IMR-90 (cell line): ENCODE measurements around the gene TFPI. TPM values are rescaled to one million over a fixed set of nuclear protein-coding genes. Genes with fewer than 3 reads are reported as not detected.

Experiments
- ATAC-seq: fragments of 200-7000 bp; cut with Tn5 transposase; 2 replicates; pipeline ENCODE4 v1.9.1; 2020; ENCODE audit warnings: low read depth, mild to moderate bottlenecking, moderate library complexity
- BruUV-seq: library from RNA; stranded (reverse); fragments of 400-500 nt; replicated peaks from 2 replicates; lab custom pipeline; 2021; lab: Mats Ljungman, UMichigan
- CTCF ChIA-PET: fragments of 300-600 bp; formaldehyde crosslinking; extraction: SDS; loops from one replicate; lab custom pipeline; 2021; ENCODE audit warnings: antibody characterized with exemption; lab: Yijun Ruan, JAX
- POLR2A ChIA-PET: fragments of 300-600 bp; sonication (Branson Sonifier 250); formaldehyde crosslinking; loops from one replicate; lab custom pipeline; 2022; ENCODE audit warnings: antibody characterized with exemption; ENCODE audit not compliant: unreplicated experiment; lab: Charles Lee
- DNase-seq: peaks from one replicate; pipeline ENCODE4 v3.0.0; 2013
- H2AFZ ChIP-seq: replicated peaks from 2 replicates; pipeline ENCODE3; 2013; ENCODE audit warnings: low read length, mild to moderate bottlenecking; ENCODE audit not compliant: poor library complexity
- H2AK5ac ChIP-seq: 2 replicates; pipeline ENCODE4 v1.6.1; 2013; ENCODE audit warnings: low read depth, low read length, inconsistent platforms
- H2AK9ac ChIP-seq: replicated peaks from 2 replicates; pipeline ENCODE3; 2013; ENCODE audit warnings: mild to moderate bottlenecking, low read depth, low read length, moderate library complexity; ENCODE audit not compliant: poor library complexity
- H2BK120ac ChIP-seq: 2 replicates; pipeline ENCODE4 v1.6.1; 2013; ENCODE audit warnings: low read depth, low read length, inconsistent platforms
- H2BK15ac ChIP-seq: 3 replicates; pipeline ENCODE4 v1.6.1; 2013; ENCODE audit warnings: low read depth, low read length, inconsistent platforms
- H2BK20ac ChIP-seq: 2 replicates; pipeline ENCODE4 v1.6.1; 2013; ENCODE audit warnings: low read depth, mild to moderate bottlenecking, inconsistent platforms, low read length, moderate library complexity
- H2BK5ac ChIP-seq: 2 replicates; pipeline ENCODE4 v1.6.1; 2013; ENCODE audit warnings: mild to moderate bottlenecking, low read depth, low read length, inconsistent platforms; ENCODE audit not compliant: poor library complexity, severe bottlenecking
- H3K14ac ChIP-seq: replicated peaks from 2 replicates; pipeline ENCODE4 v1.6.1; 2013; ENCODE audit warnings: low read depth, low read length, inconsistent platforms
- H3K18ac ChIP-seq: 2 replicates; pipeline ENCODE4 v1.6.1; 2013; ENCODE audit warnings: low read depth, low read length, control low read depth
- H3K23ac ChIP-seq: 2 replicates; pipeline ENCODE4 v1.6.1; 2013; ENCODE audit warnings: low read depth, low read length, inconsistent platforms
- H3K27ac ChIP-seq: 2 replicates; pipeline ENCODE4 v1.5.1; 2013; ENCODE audit warnings: mild to moderate bottlenecking, control low read depth, low read length; ENCODE audit not compliant: insufficient read depth
- H3K27me3 ChIP-seq: 2 replicates; pipeline ENCODE4 v1.6.1; 2013; ENCODE audit warnings: low read length; ENCODE audit not compliant: control insufficient read depth, insufficient read depth
- H3K36me3 ChIP-seq: 2 replicates; pipeline ENCODE4 v1.6.1; 2013; ENCODE audit warnings: low read length, mixed read lengths; ENCODE audit not compliant: control insufficient read depth, insufficient read depth
- H3K4ac ChIP-seq: 2 replicates; pipeline ENCODE4 v1.6.1; 2013; ENCODE audit warnings: low read depth, low read length, inconsistent platforms
- H3K4me1 ChIP-seq: 2 replicates; pipeline ENCODE4 v1.6.1; 2013; ENCODE audit warnings: low read length, mixed read lengths; ENCODE audit not compliant: control insufficient read depth, insufficient read depth
- H3K4me2 ChIP-seq: 2 replicates; pipeline ENCODE4 v1.6.1; 2013; ENCODE audit warnings: low read depth, mild to moderate bottlenecking, control low read depth, low read length, moderate library complexity
- H3K4me3 ChIP-seq: 2 replicates; pipeline ENCODE4 v1.5.1; 2013; ENCODE audit warnings: low read depth, mild to moderate bottlenecking, control low read depth, low read length, moderate library complexity; ENCODE audit not compliant: insufficient read depth
- H3K56ac ChIP-seq: 2 replicates; pipeline ENCODE4 v1.6.1; 2013; ENCODE audit warnings: low read length, inconsistent platforms; ENCODE audit not compliant: insufficient read depth; ENCODE audit errors: extremely low read depth
- H3K79me1 ChIP-seq, 2 experiments: 2 replicates each; pipeline ENCODE4 v1.6.1; 2013; ENCODE audit warnings: low read length in 2 of 2, inconsistent platforms in 1 of 2, low read depth in 1 of 2
- H3K9ac ChIP-seq: 2 replicates; pipeline ENCODE4 v1.6.1; 2013; ENCODE audit warnings: low read depth, low read length, control low read depth
- H3K9me1 ChIP-seq: 2 replicates; pipeline ENCODE4 v1.6.1; 2013; ENCODE audit warnings: low read length, inconsistent platforms; ENCODE audit not compliant: insufficient read depth
- H3K9me3 ChIP-seq: 2 replicates; pipeline ENCODE4 v1.6.1; 2013; ENCODE audit warnings: low read length; ENCODE audit not compliant: control insufficient read depth, insufficient read depth
- H4K20me1 ChIP-seq: 2 replicates; pipeline ENCODE4 v1.6.1; 2013; ENCODE audit warnings: low read length, inconsistent platforms; ENCODE audit not compliant: insufficient read depth
- H4K5ac ChIP-seq: 2 replicates; pipeline ENCODE4 v1.6.1; 2013; ENCODE audit warnings: mild to moderate bottlenecking, low read depth, low read length, control low read depth
- H4K8ac ChIP-seq, 2 experiments: 2 replicates each; pipeline ENCODE4 v1.6.1; 2013; ENCODE audit warnings: low read depth in 2 of 2, low read length in 2 of 2, control low read depth in 1 of 2, inconsistent platforms in 1 of 2
- H4K91ac ChIP-seq: 2 replicates; pipeline ENCODE4 v1.6.1; 2013; ENCODE audit warnings: low read depth, low read length, inconsistent platforms; ENCODE audit not compliant: insufficient read depth
- BHLHE40 ChIP-seq: fragments of 150-350 bp; IDR thresholded peaks from 2 replicates; pipeline ENCODE4 v1.6.1; 2016; ENCODE audit warnings: mild to moderate bottlenecking, low read depth, low read length
- CEBPB ChIP-seq: IDR thresholded peaks from 2 replicates; pipeline ENCODE4 v1.6.1; 2012; ENCODE audit warnings: low read depth, low read length, improper control_type of control experiment
- CHD1 ChIP-seq: IDR thresholded peaks from 2 replicates; pipeline ENCODE4 v1.6.1; 2012; ENCODE audit warnings: low read depth, low read length, improper control_type of control experiment
- FOS ChIP-seq: fragments of 150-350 bp; IDR thresholded peaks from 2 replicates; pipeline ENCODE4 v1.6.1; 2016; ENCODE audit warnings: low read depth, low read length
- MAFK ChIP-seq: IDR thresholded peaks from 2 replicates; pipeline ENCODE4 v1.6.1; 2012; ENCODE audit warnings: low read depth, low read length, improper control_type of control experiment
- MXI1 ChIP-seq: IDR thresholded peaks from 2 replicates; pipeline ENCODE4 v1.6.1; 2012; ENCODE audit warnings: low read depth, mild to moderate bottlenecking, low read length, moderate library complexity, borderline replicate concordance
- NFE2L2 ChIP-seq: fragments of 150-350 bp; IDR thresholded peaks from 2 replicates; pipeline ENCODE4 v1.6.1; 2016; ENCODE audit warnings: low read depth, mild to moderate bottlenecking, low read length
- POLR2A ChIP-seq: IDR thresholded peaks from 2 replicates; pipeline ENCODE4 v1.6.1; 2012; ENCODE audit warnings: mild to moderate bottlenecking, low read depth, low read length
- RAD21 ChIP-seq: IDR thresholded peaks from 2 replicates; pipeline ENCODE4 v1.6.1; 2012; ENCODE audit warnings: low read length, improper control_type of control experiment
- RCOR1 ChIP-seq: IDR thresholded peaks from 2 replicates; pipeline ENCODE4 v1.6.1; 2012; ENCODE audit warnings: mild to moderate bottlenecking, low read length, improper control_type of control experiment; ENCODE audit not compliant: insufficient replicate concordance
- RFX5 ChIP-seq: IDR thresholded peaks from 2 replicates; pipeline ENCODE4 v1.8.0; 2012; ENCODE audit warnings: low read depth, mild to moderate bottlenecking, low read length, moderate library complexity
- SMC3 ChIP-seq: fragments of 150-350 bp; IDR thresholded peaks from 2 replicates; pipeline ENCODE4 v1.6.1; 2016; ENCODE audit warnings: low read depth, mild to moderate bottlenecking, antibody characterized with exemption, low read length, moderate library complexity
- WGBS, 2 experiments: methylation state at CpG; one replicate each; pipeline versions ENCODE4 v1.1.5 to v1.1.7; 2013; ENCODE audit warnings: missing lambda C conversion rate in 2 of 2; ENCODE audit not compliant: insufficient read length in 1 of 2; ENCODE audit errors: extremely low coverage in 2 of 2; 5-methylcytosine and 5-hydroxymethylcytosine counted together
- dilution Hi-C: fragments of 300-500 bp; cut with HindIII; formaldehyde crosslinking; loops from one replicate; pipeline ENCODE4 v1.14.3; 2018; ENCODE audit warnings: low sequenced_read_pairs; ENCODE audit not compliant: unreplicated experiment
- in situ Hi-C: fragments of 300-500 bp; cut with MboI; formaldehyde crosslinking; loops from 3 replicates; pipeline ENCODE4 v1.14.3; 2019; ENCODE audit warnings: low sequenced_read_pairs, inconsistent platforms, mixed read lengths
- intact Hi-C: fragments of 100-400 bp; cut with micrococcal nuclease; formaldehyde crosslinking; loops from 2 replicates; pipeline ENCODE4 v1.10.0; 2022
- polyA plus RNA-seq, 3 experiments: library from polyadenylated mRNA; depleted of rRNA; stranded (reverse); fragments of >200 nt; gene quantifications; 2 replicates each; pipeline ENCODE4 v1.2.3, GENCODE V29; 2012; ENCODE audit warnings: low replicate concordance in 1 of 3
- total RNA-seq: library from RNA; depleted of rRNA; stranded (reverse); fragments of >200 nt; gene quantifications from 2 replicates; pipeline ENCODE4 v1.2.3, GENCODE V29; 2012
- TF ChIP-seq, protein P1 (sequence below): fragments of 150-350 bp; IDR thresholded peaks from 2 replicates; pipeline ENCODE4 v1.6.1; 2016; ENCODE audit warnings: low read depth, mild to moderate bottlenecking, low read length, moderate library complexity, borderline replicate concordance
- TF ChIP-seq, protein P2 (sequence below): conservative IDR thresholded peaks from 2 replicates; pipeline ENCODE4 v1.5.1; 2012; ENCODE audit warnings: mild to moderate bottlenecking, low read depth, low read length, improper control_type of control experiment
- TF ChIP-seq, protein P3 (sequence below): fragments of 150-350 bp; IDR thresholded peaks from 2 replicates; pipeline ENCODE4 v1.6.1; 2017; ENCODE audit warnings: mild to moderate bottlenecking, antibody characterized with exemption, low read length, low read depth

The TFPI gene
- total and polyA plus RNA-seq, 2 of the 4 experiments (the other 2 are of a cell fraction) = 33.9 to 83.0 TPM

DNA sequence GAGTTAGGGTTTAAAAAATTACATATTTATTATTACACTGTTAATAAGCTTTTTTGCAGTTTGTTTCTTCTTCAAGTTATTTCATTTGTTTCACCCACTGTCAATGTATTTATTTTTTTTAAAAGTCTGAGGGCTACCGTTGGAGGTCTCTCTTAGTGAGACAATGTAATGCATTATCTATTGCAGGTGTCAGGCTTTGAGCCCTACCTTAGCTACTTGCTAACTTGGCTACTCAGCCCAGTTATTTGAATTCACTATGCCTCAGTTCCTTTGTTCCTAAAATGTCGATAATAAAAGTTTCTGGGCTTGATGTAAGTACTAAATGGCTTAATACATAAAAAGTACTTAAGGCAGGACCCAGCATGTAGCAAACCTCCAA, 458 bp upstream of the TFPI start:
- ChIA-PET POLR2A (no interaction called here), CTCF (interaction anchor here (0.6 to 1.2 kb wide), 2 partner anchors 12 to 55 kb away, joined by 3 read pairs; no protein-coding TSS in a partner anchor)
- peak overlapping the region; percentile 60; the same call in 1 of the 2 replicates for H3K14ac ChIP-seq
- H2BK20ac ChIP-seq = peak overlapping the region; percentile 75
- no peak overlapping the region for H2AFZ ChIP-seq
- 0 out of 2 replicates have a peak overlapping the region, but pooled peaks have one; percentile 94 for H3K9ac ChIP-seq
- no peak overlapping the region for H2AK5ac ChIP-seq
- peak overlapping the region; percentile 79 for H2BK120ac ChIP-seq
- H3K56ac ChIP-seq = peak overlapping the region; percentile 32; the same call in 1 of the 2 replicates
- H4K91ac ChIP-seq = peak overlapping the region; percentile 57; the same call in 1 of the 2 replicates
- no peak overlapping the region for H2AK9ac ChIP-seq
- H3K4me1 ChIP-seq = peaks cover 3% of the 10 kb centered on the region; the same call in 1 of the 2 replicates
- H3K36me3 ChIP-seq = peaks cover 4% of the 10 kb centered on the region
- H3K27me3 ChIP-seq = no peaks in the 10 kb centered on the region
- BruUV-seq = TSS peak; percentile 69
- DNase-seq (no peak), ATAC-seq (no peak)
- H3K4me2 ChIP-seq = peak overlapping the region; percentile 56
- intact Hi-C loops = no loop called here
- peak overlapping the region; percentile 34; the same call in 1 of the 2 replicates for H4K5ac ChIP-seq
- H3K4ac ChIP-seq = peak overlapping the region; percentile 25; the same call in 1 of the 2 replicates
- peak overlapping the region; percentile 63; the same call in 1 of the 2 replicates for H3K18ac ChIP-seq
- H3K23ac ChIP-seq = peak overlapping the region; percentile 22; the same call in 1 of the 2 replicates
- H3K27ac ChIP-seq = peak overlapping the region; percentile 84; the same call in 1 of the 2 replicates
- H2BK15ac ChIP-seq = peak overlapping the region; percentile 55; the same call in 2 of the 3 replicates
- peaks cover 3 to 16% of the 10 kb centered on the region in 2 experiments; a peak in 2 of 4 replicates for H3K79me1 ChIP-seq
- peaks cover 4% of the 10 kb centered on the region; the same call in 1 of the 2 replicates for H4K20me1 ChIP-seq
- dilution Hi-C loops = no loop called here
- H3K9me1 ChIP-seq = 0 out of 2 replicates have a peak, but pooled peaks cover 2% of the 10 kb centered on the region
- peak overlapping the region; percentile 89 for H2BK5ac ChIP-seq
- H3K4me3 ChIP-seq = peak overlapping the region; percentile 1; the same call in 1 of the 2 replicates
- peak overlapping the region; percentile 8 to 54; a peak in 2 of 4 replicates for H4K8ac ChIP-seq
- H3K9me3 ChIP-seq = no peaks in the 10 kb centered on the region
- in situ Hi-C loops = no loop called here
- WGBS, 2 experiments = no CpG with 5 or more reads among the region's 2 CpGs
- TF ChIP-seq RCOR1 (no peak), SMC3 (no peak), MAFK (no peak), CHD1 (no peak), BHLHE40 (no peak), NFE2L2 (no peak), FOS (no peak), POLR2A (no peak), MXI1 (no peak), RAD21 (no peak), RFX5 (no peak), CEBPB (no peak)
- TF ChIP-seq, protein P1, sequence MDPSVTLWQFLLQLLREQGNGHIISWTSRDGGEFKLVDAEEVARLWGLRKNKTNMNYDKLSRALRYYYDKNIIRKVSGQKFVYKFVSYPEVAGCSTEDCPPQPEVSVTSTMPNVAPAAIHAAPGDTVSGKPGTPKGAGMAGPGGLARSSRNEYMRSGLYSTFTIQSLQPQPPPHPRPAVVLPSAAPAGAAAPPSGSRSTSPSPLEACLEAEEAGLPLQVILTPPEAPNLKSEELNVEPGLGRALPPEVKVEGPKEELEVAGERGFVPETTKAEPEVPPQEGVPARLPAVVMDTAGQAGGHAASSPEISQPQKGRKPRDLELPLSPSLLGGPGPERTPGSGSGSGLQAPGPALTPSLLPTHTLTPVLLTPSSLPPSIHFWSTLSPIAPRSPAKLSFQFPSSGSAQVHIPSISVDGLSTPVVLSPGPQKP = no peak
- TF ChIP-seq, protein P2, sequence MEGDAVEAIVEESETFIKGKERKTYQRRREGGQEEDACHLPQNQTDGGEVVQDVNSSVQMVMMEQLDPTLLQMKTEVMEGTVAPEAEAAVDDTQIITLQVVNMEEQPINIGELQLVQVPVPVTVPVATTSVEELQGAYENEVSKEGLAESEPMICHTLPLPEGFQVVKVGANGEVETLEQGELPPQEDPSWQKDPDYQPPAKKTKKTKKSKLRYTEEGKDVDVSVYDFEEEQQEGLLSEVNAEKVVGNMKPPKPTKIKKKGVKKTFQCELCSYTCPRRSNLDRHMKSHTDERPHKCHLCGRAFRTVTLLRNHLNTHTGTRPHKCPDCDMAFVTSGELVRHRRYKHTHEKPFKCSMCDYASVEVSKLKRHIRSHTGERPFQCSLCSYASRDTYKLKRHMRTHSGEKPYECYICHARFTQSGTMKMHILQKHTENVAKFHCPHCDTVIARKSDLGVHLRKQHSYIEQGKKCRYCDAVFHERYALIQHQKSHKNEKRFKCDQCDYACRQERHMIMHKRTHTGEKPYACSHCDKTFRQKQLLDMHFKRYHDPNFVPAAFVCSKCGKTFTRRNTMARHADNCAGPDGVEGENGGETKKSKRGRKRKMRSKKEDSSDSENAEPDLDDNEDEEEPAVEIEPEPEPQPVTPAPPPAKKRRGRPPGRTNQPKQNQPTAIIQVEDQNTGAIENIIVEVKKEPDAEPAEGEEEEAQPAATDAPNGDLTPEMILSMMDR = no peak
- TF ChIP-seq, protein P3, sequence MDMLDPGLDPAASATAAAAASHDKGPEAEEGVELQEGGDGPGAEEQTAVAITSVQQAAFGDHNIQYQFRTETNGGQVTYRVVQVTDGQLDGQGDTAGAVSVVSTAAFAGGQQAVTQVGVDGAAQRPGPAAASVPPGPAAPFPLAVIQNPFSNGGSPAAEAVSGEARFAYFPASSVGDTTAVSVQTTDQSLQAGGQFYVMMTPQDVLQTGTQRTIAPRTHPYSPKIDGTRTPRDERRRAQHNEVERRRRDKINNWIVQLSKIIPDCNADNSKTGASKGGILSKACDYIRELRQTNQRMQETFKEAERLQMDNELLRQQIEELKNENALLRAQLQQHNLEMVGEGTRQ = no peak
